ENCODE results near the gene UBE3B.

DNA sequence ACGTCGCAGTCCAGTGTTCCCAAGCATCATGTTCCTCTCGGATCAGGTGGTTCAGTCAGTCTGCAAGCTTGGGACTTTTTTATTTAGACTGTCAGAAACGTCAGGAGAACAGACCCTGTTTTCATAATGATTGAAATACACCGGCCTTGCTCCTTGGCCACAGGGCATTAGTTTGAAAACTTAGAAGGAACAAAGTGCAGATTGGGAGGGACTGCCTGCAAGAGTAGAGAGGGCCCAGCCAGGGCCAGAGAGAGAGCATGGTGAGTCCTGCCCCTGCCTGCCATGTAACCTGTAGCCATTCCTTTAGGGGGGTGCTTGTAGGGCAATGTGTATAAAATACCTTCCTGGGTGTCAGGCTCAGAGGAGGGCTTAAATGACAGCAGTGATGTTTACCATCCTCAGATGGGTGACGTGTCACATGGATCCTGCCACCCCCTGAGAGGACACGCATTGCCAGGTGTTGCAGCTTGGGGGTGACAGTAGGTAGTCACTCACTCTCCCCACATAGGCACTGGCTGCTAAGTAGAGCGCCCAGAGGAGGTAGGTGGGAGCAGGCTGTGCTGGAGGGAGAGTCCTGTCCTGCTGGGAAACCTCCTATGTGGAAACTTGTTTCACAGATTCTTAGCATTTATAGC lies 50.2 kb downstream of the UBE3B start:
- TF ChIP-seq, protein P1, sequence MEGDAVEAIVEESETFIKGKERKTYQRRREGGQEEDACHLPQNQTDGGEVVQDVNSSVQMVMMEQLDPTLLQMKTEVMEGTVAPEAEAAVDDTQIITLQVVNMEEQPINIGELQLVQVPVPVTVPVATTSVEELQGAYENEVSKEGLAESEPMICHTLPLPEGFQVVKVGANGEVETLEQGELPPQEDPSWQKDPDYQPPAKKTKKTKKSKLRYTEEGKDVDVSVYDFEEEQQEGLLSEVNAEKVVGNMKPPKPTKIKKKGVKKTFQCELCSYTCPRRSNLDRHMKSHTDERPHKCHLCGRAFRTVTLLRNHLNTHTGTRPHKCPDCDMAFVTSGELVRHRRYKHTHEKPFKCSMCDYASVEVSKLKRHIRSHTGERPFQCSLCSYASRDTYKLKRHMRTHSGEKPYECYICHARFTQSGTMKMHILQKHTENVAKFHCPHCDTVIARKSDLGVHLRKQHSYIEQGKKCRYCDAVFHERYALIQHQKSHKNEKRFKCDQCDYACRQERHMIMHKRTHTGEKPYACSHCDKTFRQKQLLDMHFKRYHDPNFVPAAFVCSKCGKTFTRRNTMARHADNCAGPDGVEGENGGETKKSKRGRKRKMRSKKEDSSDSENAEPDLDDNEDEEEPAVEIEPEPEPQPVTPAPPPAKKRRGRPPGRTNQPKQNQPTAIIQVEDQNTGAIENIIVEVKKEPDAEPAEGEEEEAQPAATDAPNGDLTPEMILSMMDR (IDR thresholded peaks at IDR 0.05; ENCODE audit: low read depth, low read length): no peak
- no peak for TF ChIP-seq POLR2A (IDR thresholded peaks at IDR 0.05; ENCODE audit: extremely low read depth, insufficient read length)
- TF ChIP-seq MYC (IDR thresholded peaks at IDR 0.05; ENCODE audit: low read depth, low read length): no peak
- TF ChIP-seq, protein P2, sequence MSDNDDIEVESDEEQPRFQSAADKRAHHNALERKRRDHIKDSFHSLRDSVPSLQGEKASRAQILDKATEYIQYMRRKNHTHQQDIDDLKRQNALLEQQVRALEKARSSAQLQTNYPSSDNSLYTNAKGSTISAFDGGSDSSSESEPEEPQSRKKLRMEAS (IDR thresholded peaks at IDR 0.05; ENCODE audit: low read depth, low read length): no peak

Measured in NB4 (cell line).